ENCODE data around the gene GRB14. TPM values are rescaled to one million over a fixed set of nuclear protein-coding genes. Genes with fewer than 3 reads are reported as not detected.
"Not testable (repeated sequence)": the region's sequence is repeated elsewhere in the genome, so short reads cannot be mapped to it uniquely, and the experiment has no call there.

GRB14 gene
- total and polyA plus RNA-seq, 2 donors (not counting 1 experiment from before 2014, with no cell fraction given): 0.33 to 0.34 TPM

- no peak for DNase-seq (ENCODE audit: low read depth in 2 of 2)
- no peaks in the 10 kb centered on the region for H3K36me3 ChIP-seq (ENCODE audit: control insufficient read depth, insufficient read depth, low read length)
- H3K4me3 ChIP-seq (replicated peaks in 1 of 4; ENCODE audit: control extremely low read depth in 1 of 4, insufficient read depth in 1 of 4, low read depth in 3 of 4, low read length in 4 of 4): no peak overlapping the region
- H3K9me3 ChIP-seq (ENCODE audit: control insufficient read depth, insufficient read depth, low read depth, low read length): no peaks in the 10 kb centered on the region
- H4K20me1 ChIP-seq (ENCODE audit: control insufficient read depth, extremely low read depth, insufficient read depth, low read length): no peaks in the 10 kb centered on the region
- TF ChIP-seq EZH2 (IDR thresholded peaks at IDR 0.05; ENCODE audit: low read length, missing control alignments): no peak
- TF ChIP-seq CTCF (conservative IDR thresholded peaks at IDR 0.05 in 1 of 2, IDR thresholded peaks at IDR 0.05 in 1 of 2; ENCODE audit: low read depth in 1 of 2, low read length in 2 of 2): no peak
- no peak overlapping the region for H2AFZ ChIP-seq (ENCODE audit: low read length)
- no peaks in the 10 kb centered on the region for H3K79me2 ChIP-seq (ENCODE audit: control insufficient read depth, insufficient read depth, low read length)
- no peak overlapping the region for H3K27ac ChIP-seq (ENCODE audit: insufficient read depth, low read length)
- H3K4me1 ChIP-seq (ENCODE audit: control insufficient read depth, extremely low read depth, insufficient read depth, low read length): no peaks in the 10 kb centered on the region
- H3K9ac ChIP-seq (ENCODE audit: insufficient read depth, low read length): no peak overlapping the region
- no peak overlapping the region for H3K4me2 ChIP-seq (ENCODE audit: extremely low read depth, insufficient read depth, low read length)
- no peaks in the 10 kb centered on the region for H3K27me3 ChIP-seq (ENCODE audit: control insufficient read depth, insufficient read depth, low read length)
Observed at GRCh38 chr2:164642946-164643555, 21.8 kb upstream of the GRB14 start.

DNA sequence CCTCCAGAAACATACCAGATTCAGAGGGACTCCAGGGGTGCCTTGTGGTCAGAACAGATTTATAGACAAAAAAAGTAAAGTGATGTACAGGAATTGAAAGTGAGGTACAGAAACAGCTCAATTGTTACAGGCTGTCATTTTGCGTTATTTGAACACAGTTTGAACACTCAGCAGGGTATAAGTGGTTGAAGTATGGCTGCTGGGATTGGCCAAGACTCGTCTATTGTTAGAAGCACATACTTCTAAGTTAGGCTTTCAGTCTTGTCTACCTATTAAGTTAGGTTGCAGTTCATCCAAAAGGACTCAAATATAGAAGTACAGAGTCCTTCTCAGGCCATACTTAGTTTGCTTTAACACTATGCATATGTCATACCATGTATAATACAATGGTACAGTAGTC lies 21.0 kb upstream of the GRB14 start:
- no peaks in the 10 kb centered on the region for H3K79me2 ChIP-seq (ENCODE audit: control insufficient read depth, insufficient read depth, low read length)
- H3K27ac ChIP-seq (ENCODE audit: insufficient read depth, low read length): no peak overlapping the region
- TF ChIP-seq CTCF (conservative IDR thresholded peaks at IDR 0.05 in 1 of 2, IDR thresholded peaks at IDR 0.05 in 1 of 2; ENCODE audit: low read depth in 1 of 2, low read length in 2 of 2) (no peak), EZH2 (IDR thresholded peaks at IDR 0.05; ENCODE audit: low read length, missing control alignments) (no peak)

GRCh38 chr2:164628319-164628718 lies 7.0 kb upstream of the GRB14 start:
- H3K27ac ChIP-seq (ENCODE audit: insufficient read depth, low read length); H2AFZ ChIP-seq (ENCODE audit: low read length); H3K4me2 ChIP-seq (ENCODE audit: extremely low read depth, insufficient read depth, low read length); DNase-seq (ENCODE audit: low read depth in 2 of 2); H3K4me1 ChIP-seq (ENCODE audit: control insufficient read depth, extremely low read depth, insufficient read depth, low read length); H3K9me3 ChIP-seq (ENCODE audit: control insufficient read depth, insufficient read depth, low read depth, low read length); H3K27me3 ChIP-seq (ENCODE audit: control insufficient read depth, insufficient read depth, low read length); H3K4me3 ChIP-seq (replicated peaks in 1 of 4; ENCODE audit: control extremely low read depth in 1 of 4, insufficient read depth in 1 of 4, low read depth in 3 of 4, low read length in 4 of 4); H4K20me1 ChIP-seq (ENCODE audit: control insufficient read depth, extremely low read depth, insufficient read depth, low read length); H3K9ac ChIP-seq (ENCODE audit: insufficient read depth, low read length); H3K79me2 ChIP-seq (ENCODE audit: control insufficient read depth, insufficient read depth, low read length); H3K36me3 ChIP-seq (ENCODE audit: control insufficient read depth, insufficient read depth, low read length): not testable (repeated sequence)

More for the DNA sequence above, 21.0 kb upstream of the GRB14 start:
- Histone ChIP-seq H3K4me3 (replicated peaks in 1 of 4; ENCODE audit: control extremely low read depth in 1 of 4, insufficient read depth in 1 of 4, low read depth in 3 of 4, low read length in 4 of 4) (no peak overlapping the region), H3K9ac (ENCODE audit: insufficient read depth, low read length) (no peak overlapping the region), H2AFZ (ENCODE audit: low read length) (no peak overlapping the region), H3K4me2 (ENCODE audit: extremely low read depth, insufficient read depth, low read length) (no peak overlapping the region), H3K36me3 (ENCODE audit: control insufficient read depth, insufficient read depth, low read length) (no peaks in the 10 kb centered on the region), H3K27me3 (ENCODE audit: control insufficient read depth, insufficient read depth, low read length) (no peaks in the 10 kb centered on the region), H4K20me1 (ENCODE audit: control insufficient read depth, extremely low read depth, insufficient read depth, low read length) (no peaks in the 10 kb centered on the region), H3K9me3 (ENCODE audit: control insufficient read depth, insufficient read depth, low read depth, low read length) (no peaks in the 10 kb centered on the region), H3K4me1 (ENCODE audit: control insufficient read depth, extremely low read depth, insufficient read depth, low read length) (no peaks in the 10 kb centered on the region)
- no peak for DNase-seq (ENCODE audit: low read depth in 2 of 2)
